Measurements from ENCODE around the gene FASN.
A peak's percentile ranks its signal among the peaks of the same experiment; 100 is the strongest.
"Not testable (repeated sequence)": the region's sequence is repeated elsewhere in the genome, so short reads cannot be mapped to it uniquely, and the experiment has no call there.

The FASN gene

DNA sequence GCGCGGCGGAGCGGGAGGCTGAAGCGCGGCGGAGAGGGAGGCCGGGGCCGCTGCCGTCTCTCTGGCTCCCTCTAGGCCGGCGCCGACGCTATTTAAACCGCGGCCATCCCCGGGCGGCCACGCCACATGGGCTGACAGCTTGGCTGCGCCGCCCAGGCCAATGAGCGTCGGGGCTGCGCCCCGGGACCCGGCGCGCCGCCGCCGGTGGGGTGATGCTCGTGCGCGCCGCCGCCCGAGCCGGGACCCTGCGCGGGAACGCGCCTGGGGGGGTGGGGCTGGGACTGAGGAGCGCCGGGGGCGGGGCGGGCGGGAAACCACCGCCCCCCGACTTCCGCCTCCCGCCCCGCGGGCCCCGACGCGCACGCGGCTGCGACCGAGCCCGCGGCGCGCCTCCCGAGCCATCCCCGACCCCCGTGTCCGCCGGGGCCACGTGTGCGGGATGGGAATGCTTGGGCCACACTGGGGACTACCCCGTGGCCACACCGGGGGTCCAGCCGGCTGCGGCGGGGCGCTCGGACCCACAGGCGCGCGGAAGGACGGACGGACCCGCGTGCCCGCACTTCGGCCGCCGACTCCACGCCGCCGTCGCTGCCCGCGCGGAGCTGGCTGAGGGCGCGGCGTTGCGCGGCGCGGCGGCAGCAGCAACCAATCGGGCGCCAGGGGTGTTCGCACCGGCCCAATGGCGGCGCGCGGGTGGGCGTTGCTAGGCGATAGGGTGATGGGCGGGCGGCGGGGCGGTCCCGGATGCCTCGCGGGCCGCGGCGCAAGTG, at the start of gene FASN:
Gene FASN (minus strand): TSS at position 68 of the 770 bp plus-strand sequence. CDS start 1,791 bp downstream, outside the sequence.
- peak; percentile 95 for DNase-seq

DNA sequence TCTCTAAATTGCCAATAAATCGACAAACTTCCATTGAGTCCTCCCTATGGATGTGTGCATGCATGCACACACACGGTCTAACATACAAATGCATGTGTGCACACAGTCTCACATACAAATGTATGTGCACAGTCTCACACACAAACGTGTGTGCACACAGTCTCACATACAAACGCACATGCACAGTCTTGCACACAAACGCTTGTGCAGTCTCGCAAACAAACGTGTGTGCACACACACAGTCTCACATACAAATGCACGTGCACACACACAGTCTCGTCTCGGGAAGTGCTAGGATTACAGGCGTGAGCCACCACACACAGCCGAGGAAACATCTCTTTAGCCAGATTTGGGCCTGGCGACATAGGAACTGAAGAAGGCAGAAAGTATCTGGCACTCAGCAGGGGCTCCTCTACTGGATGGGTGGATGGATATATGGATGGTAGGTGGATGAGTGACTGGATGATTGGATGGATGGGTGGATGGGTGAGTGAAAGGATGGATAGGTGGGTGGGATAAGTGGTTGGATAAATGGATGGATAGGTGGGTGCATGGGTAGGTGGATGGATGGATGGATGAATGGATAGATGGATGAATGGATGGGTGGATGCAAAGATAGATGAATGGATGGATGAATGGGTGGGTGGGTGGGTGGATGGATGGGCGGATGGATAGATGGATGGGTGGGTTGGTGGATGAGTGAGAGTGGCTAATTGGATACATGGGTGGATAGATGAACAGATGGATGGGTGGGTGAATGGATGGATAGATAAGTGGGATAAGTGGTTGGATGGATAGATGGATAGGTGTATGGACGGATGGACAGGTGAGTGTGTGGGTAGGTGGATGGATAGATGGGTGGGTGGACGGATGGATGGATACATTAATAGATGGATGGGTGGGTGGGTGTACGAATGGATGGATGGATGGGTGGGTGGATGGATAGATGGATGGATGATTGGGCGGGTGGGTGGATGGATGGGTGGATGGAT, 48.9 kb upstream of the FASN start:
- DNase-seq = no peak

DNA sequence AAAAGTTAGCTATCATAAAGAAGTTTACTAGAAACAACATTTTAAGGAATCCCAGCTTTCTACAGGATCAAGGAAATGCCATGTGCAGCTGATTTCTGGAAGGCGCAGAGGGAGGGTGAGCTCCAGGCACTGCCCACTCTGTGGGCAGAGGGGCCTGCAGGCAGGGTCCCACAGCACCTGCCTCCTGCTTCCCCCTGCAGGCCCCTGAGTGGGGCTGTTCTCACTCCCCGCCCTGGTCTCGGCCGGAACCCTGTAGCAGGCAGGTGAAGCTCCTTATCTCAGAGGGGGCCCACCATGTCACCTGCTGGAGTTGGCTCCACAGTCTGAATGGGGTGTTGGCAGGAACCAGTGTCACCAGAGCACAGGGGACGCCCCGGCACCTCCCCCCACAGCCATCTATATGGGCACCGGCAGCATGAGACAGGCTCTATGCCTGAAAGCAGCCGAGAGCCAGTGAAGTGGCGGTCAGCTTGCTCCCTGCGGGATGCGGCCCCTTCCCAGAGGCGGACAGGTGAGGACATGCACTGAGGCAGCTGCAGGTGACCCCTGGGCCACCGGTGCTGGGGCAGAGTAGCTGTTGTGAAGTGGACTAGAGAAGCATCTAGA, 47.6 kb upstream of the FASN start:
- no peak for DNase-seq

DNA sequence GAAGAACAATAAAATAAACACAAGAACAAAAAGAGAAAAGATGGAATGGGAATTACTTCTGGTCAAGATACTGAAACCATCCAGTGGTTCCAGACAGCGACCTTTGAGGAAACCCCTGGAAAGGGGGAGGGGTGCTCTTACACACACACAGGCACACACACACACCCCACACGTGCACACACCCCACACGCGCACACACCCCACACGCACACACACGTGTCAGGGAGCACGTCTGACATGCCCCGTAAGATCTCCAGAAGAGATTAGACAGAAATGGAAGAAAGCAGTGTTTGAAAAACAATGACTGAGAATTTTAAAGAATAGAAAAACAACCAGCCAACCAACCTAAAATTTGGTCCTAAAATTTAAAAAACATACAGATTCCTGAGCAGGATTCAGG, 45.3 kb upstream of the FASN start:
- no peak for DNase-seq

DNA sequence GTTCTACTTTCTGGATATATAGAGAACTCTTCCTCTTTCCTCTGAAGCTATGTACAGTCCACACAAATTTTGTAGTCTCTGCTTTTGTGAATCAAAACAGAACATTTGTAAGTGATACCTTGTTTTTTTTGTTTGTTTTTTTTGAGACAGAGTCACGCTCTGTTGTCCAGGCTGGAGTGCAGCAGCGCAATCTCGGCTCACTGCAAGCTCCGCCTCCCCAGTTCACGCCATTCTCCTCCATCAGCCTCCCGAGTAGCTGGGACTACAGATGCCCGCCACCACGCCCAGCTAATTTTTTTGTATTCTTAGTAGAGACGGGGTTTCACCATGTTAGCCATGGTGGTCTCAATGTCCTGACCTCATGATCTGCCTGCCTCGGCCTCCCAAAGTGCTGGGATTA, 41.9 kb upstream of the FASN start:
- not testable (repeated sequence) for DNase-seq

DNA sequence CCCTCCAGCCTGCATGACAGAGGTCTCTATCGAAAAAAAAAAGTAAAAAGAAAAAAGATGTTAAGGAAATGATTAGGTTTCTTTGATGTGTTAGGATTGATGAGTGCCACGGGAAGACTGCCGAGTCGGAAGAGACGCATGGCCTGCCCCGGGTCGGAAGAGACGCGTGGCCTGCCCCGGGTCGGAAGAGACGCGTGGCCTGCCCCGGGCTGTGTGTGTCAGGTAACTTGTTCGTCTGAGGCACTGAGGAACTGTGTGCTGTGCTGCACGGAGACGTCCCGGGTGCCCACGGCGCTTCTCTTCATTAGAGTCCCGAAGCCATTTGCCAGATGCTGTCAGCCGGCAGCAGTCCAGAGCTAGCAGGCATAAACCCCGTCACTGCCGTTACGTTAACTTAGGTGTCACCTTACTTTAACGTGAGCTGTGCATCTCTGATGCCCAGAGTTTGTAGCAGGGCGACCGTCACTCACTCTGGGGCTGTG, 40.5 kb upstream of the FASN start:
- DNase-seq = no peak

DNA sequence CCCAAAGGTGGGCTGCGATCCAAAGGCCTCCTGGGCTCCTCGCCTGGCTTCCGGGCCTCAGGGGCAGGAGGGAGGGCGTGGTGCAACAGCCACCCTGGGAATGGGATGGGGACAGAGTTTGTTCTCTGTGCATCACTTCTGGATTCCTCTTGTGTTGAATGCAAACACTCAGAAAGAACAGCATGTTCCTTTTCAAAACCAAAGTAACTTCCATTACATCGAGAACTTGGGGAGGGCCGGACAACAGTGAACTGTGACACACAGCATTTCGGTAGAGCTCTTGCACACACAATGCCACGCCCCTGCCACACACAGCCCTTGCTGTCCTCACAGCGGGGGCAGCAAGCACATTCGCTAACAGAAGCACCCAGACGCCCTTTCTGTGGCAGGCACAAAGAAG, 36.1 kb upstream of the FASN start:
- DNase-seq = no peak

DNA sequence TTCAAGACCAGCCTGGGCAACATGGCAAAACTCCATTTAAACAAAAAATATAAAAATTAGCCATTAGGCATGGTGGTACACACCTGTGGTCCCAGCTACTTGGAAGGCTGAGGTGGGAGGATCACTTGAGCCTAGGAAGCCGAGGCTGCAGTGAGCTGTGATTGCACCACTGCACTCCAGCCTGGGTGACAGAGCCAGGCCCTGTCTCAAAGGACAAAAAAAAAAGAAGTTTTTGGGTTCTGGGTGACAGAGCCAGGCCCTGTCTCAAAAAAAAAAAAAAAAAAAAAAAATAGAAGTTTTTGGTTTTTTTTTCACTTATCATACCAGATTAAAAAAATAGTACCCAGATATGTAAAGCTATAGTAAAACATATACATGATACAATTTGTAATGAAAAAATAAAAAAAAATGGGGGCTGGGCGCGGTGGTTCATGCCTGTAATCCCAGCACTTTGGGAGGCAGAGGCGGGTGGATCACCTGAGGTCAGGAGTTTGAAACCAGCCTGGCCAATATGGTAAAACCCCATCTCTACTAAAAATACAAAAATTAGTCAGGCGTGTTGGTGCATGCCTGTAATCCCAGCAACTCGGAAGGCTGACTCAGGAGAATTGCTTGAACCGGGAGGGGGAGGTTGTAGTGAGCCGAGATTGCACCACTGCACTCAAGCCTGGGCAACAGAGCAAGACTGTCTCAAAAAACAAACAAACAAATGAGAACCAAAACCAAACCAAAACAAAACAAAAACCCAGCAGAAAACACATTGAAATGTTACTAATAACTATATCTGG, 35.3 kb upstream of the FASN start:
- peak; percentile 56 for DNase-seq

DNA sequence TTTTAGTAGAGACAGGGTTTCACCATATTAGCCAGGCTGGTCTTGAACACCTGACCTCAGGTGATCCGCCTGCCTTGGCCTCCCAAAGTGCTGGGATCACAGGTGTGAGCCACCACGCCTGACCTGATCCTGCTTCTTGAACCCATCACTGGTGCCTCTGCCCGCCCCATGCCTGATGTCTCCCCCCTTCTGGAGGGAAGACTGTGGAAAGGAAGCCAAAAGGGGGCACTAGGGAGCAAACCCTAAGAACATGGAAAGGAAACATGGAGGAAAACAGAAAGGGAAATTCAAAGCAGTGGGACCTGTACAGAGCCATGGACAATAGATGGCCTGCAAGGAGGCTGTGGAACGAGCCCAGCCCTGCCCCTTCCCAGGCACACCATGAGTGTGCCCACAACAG, 31.1 kb upstream of the FASN start:
- peak; percentile 8 for DNase-seq

DNA sequence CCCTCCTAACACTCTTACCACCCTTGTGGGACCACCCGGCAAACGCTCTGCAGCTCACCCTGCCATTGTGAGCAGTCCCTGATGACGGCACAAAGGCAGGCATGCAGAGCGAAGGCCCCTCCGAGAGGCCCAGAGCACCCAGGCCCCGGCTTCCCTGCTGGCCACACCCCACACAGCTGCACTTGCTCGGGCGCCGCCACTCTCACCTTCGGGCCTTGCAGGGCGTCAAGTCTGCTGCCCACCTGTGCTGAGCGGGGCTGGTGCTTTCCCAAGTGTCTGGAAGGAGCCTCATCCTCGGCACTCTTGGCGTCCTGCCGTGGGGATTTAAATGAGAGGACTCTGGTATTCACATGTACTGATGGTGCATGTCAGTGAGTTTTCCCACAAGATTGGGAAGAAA, 30.3 kb upstream of the FASN start:
- DNase-seq = no peak

DNA sequence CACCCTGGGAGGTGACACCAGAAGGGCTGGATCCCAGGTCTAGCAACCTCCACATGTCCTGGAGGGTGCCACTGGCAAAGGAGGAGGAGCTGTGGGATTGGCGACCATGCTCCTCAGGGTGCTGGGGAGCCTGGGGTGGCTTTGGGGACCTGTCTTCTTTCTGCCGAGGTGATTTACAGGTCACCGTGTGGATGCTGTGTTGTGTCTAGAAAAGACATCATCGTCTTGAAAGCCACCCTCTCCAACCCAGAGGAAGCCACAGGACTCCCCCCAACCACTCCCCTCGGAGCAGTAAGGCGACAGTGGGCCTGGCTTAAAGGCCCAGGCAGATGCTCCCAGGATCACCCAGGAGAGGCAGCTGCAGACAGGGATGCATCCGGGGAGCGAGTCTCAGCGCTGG, 29.7 kb upstream of the FASN start:
- DNase-seq = no peak

DNA sequence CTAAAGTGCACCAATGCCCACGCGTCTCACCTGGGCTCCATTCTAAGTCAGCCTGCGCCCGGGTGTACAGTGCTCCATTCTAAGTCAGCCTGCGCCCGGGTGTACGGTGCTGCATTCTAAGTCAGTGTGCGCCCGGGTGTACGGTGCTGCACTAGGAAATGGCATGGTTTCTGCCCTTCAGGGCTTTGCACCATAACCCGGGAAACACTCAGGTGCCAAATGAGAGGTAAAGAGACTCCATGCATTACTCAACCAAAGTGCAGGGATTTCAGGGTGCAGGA, 29.2 kb upstream of the FASN start:
- no peak for DNase-seq

DNA sequence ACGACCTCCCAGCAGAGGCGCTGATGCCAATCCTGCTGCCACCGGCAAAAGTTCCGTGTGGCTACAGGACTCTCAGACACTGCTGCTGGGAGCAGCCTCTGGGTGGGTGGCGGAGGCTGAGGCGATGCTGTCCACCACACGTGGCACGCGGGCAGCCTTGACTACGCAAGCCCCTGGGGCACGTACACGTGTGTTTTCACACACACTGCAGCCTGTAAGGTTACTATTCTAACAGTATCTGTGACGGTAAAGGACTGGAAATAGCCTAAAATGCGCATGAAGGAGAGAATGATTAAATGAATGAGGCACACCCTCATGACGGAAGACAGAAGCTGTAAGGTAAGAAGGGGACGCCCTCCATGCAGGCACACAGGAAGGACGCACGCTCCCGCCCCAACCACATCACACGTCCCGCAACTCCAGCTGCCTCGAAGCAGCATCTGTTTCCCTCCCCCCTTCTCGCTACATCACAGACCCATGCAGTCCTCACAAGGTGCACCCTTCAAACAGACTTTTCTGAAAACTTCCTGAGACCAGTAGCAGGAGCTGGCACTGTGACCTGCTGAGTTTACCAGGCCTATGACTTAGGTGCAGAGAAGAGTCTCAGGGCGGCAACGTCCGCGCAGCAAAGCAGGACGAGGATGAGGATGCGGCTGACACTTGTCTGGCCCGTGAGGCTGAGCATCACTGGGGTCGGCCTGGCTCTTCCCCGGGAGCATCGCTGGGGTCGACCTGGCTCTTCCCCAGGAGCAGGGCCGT, 28.7 kb upstream of the FASN start:
- no peak for DNase-seq

DNA sequence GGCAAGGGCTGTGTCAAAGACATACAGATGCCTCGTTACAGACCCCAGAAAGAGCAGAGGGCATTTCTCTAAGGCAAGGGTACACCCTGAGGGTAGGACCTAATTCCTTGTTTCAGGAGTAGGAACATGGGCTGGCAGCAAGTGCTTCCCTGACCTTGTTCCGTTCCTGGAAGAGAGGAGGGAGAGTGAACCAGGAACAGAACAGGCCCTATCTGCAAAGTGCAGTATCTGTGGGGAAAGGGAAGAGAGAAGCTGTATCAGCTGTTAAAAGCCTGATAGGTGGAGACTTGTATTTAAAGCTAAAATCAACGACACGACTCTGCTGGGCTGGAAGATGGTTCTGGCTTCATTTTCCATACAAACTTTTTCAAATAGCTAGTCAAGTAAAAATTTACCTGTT, 26.1 kb upstream of the FASN start:
- no peak for DNase-seq

DNA sequence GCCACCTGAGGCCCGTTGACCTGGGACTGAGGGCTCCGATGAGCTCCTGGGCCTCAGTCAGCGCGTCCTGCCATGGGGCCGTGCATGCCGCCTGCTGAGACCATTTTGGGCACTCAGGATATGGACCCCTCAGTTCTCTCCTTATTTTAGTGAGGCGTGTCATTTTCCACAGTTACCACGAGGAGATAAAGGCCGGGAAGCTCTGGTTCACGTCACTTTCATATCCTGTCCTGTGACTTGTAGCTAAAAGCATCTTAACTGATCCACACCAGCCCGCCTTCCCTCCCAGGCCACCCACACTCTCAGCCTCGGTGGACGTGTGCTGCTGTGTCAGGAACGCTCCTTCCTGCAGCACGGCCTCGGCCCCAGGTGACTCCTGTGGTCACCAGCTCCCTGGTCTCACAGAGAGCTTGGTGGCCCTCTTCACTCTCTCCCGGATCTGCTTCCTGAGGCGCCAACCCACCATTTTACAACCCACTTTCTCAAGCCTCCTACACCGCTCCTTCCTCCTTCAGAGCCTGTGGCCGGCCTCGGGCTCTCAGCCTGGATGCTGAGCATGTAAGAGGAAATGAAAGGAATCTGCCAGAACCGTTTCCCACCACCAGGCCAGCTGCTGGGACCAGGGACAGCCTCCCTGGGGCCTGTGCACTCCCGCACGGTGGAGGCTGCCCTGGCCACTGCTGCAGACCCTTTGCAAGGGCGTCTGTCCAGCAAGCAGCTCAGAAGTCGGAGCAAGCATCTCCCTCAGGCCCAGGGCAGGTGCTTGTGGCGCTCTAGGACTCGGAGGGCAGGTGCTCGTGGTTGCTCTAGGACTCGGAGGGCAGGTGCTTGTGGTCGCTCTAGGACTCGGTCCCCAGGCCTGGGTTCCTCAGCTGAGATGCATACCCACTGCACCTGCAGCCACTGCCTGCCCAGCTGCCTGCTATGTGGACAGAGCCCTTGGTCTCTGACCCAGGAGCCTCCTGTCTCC, 23.9 kb upstream of the FASN start:
- DNase-seq = no peak

DNA sequence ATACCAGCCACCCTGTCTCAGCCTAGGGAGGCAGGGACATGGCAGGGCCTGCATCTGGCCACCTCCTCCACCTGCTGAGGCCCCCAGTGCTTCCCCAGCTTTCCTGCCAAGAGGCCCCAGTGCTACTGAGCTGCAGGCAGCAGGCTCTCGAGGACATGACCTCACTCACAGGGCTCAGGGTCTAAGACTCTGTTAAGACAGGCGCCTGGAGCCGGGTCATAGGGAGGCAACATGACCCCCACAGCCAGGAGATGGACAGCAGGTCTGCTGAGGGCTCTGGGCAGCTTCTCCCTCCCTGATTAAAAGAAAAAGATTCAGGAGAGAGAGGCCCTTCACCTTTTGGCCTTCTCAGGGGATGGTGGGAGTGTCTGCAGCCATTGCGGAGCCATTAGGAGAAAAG, 23.2 kb upstream of the FASN start:
- DNase-seq = no peak

DNA sequence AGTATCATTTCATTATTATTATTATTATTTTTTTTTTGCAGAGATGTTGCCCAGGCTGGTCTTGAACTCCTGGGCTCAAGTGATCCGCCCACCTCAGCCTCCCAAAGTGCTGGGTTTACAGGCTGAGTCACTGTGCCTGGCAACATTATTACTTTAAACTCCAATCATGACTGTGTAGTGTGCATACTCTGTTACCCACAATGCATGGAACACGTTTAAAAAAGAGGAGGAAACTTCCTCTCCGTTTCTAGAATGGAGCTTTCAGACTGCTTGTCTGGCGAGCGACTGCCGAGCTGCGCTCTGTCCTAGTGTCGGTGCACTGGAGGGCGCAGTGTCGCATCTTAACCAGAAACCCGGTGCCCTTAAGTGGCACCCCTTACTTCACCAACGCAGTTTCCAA, 22.1 kb upstream of the FASN start:
- DNase-seq = peak; percentile 31

DNA sequence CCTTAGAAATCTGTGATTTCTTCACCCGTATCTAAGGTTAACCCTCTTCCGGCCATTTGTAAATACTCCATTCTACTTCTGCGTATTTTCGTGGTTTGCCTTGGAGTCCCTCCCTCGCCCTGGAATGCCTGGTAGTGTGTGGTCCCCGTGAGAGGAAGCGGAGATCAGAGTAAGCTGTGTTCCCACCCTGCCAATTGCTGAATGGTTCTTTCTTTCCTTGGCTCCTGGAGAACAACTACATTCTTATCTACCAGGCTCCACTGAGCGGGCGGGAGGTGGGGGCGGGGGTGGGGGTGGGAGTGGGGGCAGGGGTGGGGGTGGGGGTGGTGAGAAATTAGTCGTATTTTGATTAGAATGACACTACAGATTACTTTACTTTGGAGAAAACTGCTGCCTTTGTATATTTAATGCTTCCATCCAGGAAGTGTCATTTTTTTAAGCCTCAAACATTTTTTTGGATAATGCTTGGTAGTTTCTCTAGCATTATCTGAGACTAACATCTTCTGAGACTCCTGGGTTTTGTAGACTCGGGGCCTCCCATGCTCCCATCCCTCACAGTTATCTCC, 20.9 kb upstream of the FASN start:
- DNase-seq = no peak

DNA sequence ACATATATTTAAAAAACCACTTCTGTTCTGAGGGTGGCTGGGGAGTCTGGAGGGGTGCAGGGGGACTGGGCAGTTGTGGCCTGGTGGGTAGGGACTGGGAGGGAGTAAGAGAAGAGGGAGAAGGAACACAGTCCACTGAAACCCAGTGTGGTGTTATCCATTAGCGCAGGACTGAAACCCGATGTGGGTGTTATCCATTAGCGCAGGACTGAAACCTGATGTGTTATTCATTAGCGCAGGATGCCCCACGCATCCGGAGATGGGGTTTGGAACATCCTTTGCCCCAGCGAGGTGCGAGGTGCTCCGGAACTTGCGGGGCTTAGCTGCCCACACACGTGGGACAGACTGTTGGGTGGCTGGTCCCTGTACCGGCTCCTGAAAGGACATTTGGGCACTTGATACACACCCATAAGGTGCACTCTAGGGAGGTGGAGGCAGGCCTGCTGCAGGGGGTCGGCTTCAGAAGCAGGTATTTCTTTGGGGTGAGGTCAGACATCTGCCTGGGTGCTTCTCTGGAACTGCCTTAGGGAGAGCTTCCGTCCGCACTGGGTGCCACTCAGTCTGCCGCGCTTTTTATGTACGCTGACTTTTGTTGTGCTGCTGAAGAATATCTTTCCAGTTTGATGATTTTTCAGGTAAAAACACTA, 20.3 kb upstream of the FASN start:
- no peak for DNase-seq

All from HCEC 1CT (cell line).